NCI-H1694 treated with DMSO at 0.1 percent for 48 hours (cell line): ENCODE measurements around the gene RNF103.
"Not testable (repeated sequence)": the region's sequence is repeated elsewhere in the genome, so short reads cannot be mapped to it uniquely, and the experiment has no call there.

Experiments used
- DNase-seq: peaks from one replicate; lab custom pipeline; 2025; lab: John Stamatoyannopoulos, UW

RNF103 gene

DNA sequence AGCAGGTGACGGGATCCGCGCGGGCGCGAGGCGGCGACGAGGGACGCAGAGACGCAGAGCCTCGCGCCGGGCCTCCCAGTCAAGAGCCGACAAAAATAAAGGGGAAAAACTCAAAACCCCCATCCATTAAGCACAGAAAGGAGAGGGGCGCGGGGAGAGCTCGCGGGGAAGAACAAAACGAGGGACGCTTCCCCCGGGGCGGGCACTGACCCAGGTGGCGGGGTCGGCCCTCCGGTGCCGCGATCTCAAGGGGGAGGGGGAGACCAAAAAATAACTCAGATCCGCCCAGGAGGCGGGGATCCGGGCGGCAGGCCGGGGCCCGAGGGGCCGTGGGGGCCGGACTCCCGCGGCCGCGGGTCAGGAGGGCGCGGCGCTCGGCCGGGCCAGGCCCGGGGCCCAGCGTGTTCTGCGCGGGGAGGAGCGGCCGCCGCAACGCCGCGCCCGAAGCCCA lies 597 bp downstream of the RNF103 start:
- DNase-seq = peak; percentile 16

DNA sequence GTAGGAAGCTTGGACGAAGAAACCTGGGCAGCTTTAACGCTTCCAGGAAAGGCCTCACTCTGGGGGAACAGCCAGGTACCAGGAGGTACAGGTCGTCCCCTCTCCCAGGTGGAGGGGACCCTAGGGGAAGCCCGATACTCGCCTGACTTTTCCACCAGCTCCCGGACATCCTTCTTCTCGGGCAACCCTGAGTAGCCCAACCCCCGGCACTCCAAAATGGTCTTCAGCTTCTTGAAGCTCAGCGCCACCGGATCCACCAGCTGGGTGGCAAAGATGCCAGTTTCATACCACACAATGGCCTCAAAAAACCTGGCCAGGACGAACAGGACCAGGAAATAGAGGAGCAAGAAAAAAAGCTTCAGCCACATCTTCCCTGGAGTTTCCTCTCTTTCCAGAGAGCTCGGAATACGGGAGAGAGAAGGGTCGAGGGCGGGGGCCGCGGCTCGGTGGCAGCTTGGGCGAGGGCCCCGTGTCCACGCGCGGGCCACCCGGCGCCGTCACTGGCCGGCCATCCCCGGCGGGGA lies 1.1 kb downstream of the RNF103 start:
- peak; percentile 25 for DNase-seq

DNA sequence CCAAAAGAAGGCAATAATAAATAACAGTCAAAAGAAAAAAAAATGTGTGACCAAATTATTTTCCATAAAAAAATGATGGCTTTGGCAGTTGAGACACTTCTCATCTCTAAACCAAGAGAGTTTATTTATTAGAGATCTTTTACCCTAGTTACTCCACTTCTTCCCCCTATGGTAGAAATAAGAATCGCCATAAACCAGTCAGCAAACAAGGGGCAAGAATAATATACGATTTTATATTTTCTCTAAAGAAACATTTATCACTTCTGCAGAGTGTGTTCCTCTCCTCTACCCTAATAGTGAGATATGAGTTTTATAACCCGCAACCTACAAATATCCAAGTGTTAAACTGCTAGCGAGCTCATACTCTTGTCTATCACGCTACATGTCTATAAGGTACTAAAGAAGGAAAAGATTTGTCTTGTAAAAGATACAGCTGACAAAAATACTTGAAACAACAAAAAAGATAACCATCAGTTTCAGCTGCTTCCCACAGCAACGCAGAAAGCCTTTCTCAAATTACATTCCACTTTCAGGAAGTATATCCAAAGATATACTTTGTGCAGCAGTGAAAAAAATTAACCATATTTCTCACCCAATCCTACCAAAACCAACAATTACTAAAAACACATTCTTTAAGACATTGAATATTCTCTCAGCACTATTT lies 2.3 kb downstream of the RNF103 start:
- no peak for DNase-seq

DNA sequence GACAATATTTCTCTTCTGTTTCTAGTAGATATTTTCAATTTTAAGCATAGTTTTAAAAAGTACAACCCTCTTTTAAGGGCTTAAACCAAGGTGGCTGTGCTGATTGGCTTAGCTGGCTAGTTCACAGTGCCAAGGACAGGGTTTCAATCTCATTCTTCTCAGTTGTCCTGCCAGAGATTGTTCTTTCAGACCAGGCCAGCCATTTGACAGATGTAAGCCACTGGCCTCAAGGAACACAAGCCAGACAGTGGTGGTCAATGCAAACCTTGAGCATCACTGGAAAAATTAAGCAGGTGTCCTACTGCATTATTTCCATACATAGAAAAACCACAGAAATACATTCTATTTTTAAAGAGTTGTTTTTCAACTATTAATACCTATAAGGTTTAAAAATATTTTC lies 5.9 kb downstream of the RNF103 start:
- DNase-seq = no peak

DNA sequence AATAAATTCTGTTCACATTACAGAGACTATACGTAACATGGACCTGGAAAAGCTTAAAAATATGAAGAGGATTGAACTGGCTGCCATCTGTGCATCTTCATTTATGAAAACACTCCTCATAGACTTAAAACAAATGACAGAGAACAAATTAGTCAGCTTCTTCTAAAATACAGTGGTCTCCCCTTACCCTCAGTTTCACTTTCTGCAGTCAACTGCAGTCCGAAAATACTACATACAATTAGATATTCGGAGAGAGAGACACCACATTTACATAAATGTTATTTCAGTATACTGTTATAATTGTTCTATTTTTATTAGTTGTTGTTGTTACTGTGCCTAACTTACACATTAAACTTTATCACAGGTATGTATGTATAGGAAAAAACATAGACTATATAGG lies 6.5 kb downstream of the RNF103 start:
- no peak for DNase-seq

DNA sequence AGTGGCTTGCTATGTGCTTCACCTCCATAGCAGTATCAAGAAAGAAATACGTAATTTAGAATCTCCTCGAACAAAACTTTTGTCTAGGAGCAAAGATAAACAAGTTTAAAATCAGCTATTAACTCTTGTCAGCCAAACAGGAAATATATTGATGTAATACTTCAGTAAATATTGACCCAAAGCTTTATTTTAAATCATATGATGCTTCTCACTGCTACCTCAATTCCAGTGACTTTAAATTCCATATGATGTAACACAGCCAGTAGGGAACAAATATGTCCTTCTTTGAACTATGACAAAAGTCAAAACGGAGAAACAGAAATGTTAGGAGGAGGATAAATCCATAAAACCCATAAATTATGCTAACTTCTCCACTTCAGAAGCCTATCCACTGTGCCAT lies 7.2 kb downstream of the RNF103 start:
- DNase-seq = no peak

DNA sequence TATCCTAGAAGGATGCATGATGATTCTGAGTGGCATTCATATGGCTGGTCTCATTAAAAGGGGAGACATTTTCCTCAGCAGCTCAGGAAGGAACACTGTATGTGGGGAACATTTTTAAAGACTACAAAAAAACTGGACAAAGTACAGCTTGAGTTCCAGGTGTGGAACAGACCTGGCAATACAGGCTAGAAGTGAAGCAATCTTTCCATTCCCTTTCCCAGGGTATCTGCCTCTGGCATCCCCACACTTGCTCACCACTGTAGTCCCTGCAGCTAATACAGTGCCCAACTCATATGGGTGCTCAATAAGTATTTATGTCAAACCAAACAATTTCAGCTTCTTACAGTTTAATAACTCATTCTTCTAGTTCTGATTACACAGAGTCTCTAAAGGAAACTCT lies 8.1 kb downstream of the RNF103 start:
- DNase-seq = no peak

DNA sequence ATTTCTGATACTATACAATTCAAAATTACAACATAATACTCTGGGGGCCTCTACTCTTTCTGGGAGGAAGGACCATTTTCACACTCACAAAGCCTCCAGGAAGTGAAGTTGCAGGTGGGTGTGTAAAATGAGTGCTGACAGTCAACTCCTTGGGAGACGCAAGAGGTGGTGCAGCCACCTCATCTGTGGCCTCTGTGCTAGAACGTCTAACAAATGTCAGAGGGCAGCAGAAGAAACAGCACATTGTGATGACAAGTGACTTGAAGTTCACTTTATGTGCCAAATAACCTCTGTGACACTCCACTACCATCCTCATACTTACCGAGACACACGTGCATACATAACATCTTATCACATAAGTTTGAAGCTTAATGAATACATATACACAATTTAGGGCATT lies 10.2 kb downstream of the RNF103 start:
- DNase-seq = no peak

DNA sequence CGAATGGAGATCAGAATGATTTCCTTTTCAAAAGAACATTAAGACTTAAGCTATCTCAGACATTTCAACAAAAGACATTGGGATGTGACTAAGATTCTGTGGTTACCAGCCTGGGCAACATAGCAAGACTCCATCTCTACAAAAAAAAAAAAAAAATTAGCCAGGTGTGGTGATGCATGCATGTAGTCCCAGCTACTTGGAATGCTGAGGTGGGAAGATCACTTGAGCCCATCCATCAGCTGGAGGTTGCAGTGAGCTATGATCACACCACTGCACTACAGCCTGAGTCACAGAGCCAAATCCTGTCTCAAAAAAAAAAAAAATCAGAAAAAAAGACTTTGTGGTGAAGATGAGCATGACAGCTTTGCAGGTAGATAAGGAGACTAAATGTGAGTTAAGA lies 12.8 kb downstream of the RNF103 start:
- DNase-seq = no peak

DNA sequence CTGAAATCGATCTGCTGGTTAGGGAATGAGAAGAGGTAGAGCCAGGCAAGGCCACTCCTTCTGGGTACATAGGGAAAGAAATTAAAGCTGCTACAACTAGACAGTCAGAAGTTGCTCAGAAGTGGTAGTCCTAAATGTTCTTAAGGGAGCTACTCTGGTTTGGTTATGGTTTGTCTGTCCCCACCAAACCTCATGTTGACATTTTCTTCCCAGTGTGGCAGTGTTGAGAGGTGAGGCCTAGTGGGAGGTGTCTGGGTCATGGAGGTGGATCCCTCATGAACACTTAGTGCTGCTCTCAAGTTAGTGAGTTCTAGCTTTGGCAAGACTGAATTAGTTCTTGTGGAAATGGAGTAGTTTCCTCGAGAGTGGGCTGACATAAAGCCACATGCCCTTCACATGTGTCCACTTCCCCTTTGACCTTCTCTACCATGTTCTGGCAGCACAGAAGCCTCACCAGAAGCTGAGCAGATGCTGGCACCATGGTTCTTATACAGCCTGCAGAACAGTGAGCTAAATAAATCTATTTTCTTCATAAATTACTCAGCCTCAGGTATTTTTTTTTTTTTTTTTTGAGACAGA lies 14.7 kb downstream of the RNF103 start:
- no peak for DNase-seq

DNA sequence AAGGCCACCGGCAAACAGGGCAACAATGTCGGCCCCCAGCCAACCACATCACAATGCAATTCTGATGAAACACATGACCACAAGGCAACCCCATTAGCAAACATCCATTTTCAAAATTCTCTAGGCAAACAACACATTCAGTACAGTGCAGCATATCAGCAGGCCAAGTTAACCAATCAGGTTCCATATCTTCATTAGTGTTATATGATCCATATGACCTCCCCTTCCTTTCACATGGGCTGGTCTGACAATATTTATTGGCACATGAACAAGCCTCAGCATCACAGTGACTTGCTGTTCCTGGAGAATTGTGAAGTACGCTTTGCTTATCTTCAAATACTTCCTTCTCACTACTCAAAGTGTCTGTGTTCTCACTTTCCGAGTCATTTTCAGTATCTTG lies 19.8 kb downstream of the RNF103 start:
- no peak for DNase-seq

DNA sequence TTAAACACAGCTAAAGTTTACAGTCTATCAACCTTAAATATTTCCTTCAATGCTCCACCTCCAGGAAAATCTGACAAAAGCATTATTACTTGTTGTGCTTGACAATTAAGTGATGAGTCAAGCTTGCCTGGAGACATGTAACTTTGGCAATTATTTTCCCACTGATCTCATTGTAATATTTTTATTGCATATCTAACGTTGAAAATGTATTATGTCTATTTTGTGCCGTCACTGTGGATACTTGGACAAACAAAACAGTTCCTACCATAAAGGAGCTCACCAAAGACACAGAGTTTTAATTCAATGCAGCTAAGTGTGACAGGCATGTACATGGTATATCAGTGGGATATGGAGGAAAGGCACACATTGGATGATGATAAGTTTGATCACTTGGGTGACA lies 24.7 kb downstream of the RNF103 start:
- DNase-seq = no peak

DNA sequence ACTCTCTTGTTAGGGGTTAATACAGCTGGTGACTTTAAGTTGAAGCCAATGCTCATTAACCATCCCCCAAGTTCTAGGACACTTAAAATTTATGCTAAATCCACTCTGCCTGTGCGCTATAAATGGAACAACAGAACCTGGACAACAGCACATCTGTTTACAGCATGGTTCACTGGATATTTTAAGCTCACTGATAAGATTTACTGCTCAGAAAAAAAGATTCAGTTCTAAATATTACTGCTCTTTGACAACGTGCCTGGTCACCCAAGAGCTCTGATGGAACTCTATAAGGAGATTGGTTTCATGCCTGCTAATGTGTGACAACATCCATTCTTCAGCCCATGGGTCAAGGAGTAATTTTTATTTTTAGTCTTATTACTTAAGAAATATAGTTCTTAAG lies 27.5 kb downstream of the RNF103 start:
- DNase-seq = no peak

DNA sequence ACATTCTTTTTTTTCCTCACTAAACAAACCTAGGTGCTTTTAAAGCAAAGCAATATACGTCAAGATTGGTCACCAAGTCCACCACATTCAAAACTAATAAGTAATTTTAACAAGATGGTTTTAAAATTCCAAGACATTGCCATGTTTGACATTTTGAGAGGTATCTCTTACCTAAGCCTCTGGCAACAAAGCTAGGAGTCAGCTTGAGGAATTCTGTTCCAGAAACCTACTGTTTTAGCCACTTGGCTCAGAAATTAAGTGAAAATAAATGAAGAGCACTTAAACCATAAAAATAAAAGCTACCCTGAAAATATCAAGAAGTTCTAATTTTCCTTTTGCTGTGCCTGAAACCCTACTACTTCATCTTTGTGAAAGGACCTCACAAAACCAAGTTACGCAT lies 30.4 kb downstream of the RNF103 start:
- no peak for DNase-seq

DNA sequence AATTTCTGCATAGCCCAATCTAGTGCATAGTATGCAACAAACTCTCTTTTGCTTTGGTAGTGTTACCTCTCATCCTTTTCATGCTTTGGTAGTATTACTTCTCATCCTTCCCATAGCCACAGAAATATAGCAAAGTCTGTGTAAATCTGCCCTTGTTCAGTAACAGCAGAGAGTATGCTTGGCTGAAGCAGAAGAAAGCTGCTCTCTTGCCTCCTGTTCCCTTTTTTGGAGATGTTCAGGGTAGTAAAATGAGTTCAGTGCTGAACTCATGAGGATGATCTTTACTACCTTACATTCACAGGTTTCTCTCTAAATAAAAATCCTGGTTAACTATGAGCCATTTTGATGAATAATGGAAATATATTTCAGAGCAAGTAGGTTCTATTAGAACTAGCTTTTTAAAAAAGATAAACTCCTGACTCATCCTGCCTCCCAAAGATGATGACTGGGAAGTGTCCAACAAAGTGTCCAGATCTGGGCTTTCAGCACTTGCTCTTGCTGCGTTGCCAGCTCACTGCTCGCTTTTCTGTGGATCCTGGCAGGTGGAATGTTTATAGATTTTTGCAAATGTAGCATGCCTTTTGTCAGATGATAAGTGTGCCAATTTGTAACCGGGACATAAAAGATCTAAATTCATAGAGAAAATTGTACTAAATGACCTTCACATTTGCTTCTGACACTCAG lies 31.0 kb downstream of the RNF103 start:
- no peak for DNase-seq

DNA sequence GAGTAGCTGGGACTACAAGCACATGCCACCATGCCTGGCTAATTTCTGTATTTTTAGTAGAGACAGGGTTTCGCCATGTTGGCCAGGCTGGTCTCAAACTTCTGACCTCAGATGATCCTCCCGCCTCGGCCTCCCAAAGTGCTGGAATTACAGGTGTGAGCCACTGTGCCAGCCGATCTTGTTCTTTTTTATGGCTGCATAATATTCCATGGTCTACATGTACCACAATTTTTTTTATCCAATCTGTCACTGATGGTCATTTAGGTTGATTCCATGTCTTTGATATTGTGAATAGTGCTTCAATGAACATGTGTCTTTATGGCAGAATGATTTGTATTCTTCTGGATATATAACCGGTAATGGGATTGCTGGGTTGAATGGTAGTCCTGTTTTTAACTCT lies 34.0 kb downstream of the RNF103 start:
- not testable (repeated sequence) for DNase-seq

DNA sequence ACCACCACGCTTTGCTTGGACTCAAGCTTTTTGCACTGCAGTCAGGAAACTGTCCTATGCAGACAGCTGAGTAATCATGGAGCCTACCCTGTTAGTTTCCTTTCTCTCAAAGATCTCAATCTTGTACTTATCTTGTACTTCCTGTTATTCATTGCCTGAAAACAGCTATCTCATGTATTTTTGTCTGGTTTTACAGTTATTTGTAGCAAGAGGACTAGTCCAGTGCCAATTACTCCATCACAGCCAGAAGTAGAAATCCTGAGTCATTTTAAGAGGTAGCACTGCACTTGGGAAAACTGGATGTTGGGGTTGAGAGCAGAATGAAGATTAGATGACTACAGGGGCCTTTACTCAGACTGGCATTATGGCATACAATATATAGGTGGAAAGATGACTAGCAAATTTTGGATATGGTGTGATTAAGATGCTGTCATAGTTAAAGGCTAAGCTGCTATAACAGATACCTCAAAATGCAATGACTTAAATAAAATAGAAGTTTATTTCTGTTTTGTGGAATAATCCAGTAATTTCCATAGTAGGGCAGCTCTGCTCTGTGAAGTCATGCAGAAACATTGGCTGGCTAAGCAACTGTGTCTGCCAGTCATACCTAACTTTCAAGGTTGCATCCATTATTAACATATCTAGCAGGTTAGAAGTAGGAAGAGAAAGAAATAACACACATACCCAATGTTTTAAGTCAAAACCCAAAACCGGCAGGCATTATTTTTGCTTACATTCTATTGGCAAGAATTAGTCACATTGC lies 39.3 kb downstream of the RNF103 start:
- no peak for DNase-seq

DNA sequence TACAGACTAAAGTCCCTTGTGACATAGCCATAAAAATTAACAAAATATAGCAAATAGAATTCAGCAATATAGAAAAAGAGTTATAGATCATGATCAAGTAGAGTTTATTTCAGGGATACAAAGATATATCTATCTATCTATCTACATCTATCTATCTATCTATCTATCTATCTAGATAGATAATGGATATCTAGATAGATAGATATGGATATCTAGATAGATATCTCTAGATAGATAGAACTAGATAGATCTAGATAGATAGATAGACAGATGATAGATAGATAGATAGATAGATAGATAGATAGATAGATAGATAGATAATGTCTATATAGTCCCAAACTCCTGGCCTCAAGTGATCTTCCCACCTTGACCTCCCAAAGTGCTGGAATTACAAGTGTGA lies 43.1 kb downstream of the RNF103 start:
- no peak for DNase-seq

DNA sequence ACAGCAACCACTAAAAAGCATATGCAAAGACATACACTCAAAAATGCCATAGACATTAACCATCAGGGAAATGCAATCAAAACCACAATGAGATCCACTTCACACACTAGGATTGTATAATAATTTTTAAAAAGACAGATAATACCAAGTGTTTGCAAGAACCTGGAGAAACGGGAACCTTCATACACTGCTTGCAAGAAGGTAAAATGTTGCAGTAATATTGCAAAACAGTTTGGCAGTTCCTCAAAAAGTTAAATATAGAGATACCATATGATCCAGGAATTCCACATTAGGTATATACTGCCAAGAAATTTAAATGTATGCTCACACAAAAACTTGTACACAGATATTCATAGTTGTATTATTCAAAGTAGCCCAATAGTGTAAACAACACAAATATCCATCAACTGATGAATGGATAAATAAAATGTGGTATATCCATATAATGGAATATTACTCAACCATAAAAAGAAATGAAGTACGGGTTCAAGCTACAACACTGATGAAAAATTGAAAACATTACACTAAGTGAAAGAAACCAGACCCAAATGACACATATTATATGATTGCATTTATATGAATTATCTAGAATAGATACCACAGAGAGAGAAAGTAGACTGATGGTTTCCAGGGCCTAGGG lies 45.7 kb downstream of the RNF103 start:
- no peak for DNase-seq

DNA sequence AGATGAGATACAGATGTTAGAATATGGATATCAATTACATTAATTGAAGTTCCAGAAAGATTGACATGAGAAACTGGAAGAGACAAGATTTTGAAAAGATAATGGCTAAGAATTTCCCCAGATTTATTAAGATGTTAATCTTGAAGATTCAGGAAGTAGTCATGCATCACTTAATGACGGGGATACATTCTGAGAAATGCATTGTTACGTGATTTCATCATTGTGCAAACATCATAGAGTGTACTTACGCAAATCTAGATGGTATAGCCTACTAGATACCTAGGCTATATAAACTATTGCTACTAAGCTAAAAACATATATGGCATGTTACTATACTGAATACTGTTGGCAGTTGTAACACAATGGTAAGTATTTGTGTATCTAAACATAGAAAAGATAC lies 53.6 kb downstream of the RNF103 start:
- DNase-seq = no peak

DNA sequence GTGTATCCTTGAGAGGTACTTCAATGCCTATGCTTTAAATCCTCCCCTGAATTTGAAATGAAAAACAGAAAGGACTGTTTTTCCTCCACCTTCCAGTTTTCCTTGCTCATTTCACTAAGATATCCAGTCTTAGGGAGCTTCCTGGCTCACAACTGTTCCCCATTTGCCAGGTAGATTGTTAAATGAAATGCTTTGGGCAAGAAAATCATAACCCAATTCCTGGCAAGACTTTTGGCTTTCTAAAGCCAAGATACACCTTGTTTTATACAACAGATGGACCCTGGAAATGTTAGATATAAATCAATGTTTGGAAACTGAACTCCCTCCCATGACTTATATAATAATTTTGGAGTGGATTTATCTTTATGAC lies 56.9 kb downstream of the RNF103 start:
- no peak for DNase-seq

DNA sequence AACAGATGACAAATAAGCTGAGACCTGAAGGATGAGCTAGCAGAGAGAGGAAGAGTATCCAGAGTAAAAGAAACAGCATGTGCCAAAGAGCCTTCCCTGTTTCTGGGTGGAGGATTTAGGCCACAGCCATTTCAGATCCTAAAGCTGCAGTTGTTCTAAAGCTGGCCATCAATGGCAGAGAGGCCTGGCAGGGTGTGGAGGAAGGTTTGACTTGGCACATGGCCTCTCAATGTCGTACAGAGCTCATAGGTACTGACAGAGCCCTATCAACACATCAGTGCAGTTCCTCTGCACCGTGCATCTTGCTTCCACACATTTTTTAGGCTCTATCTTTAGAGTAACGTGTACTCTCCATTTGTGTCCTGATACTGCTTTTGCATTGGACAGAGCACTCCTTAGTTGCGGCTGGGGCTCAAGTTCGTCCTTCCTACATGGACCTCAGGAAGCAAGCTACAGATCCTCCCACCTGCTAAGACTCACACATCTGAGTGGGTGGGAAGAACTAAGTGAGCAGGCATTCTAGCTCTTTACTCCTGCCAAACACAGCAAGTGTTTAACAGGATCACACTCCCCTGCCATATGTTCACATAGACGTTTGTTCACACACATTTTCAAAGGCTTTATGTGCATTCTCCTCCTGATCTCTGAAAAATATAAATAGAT lies 57.4 kb downstream of the RNF103 start:
- peak; percentile 91 for DNase-seq
